H1 (cell line): ENCODE data around the gene GABRP. TPM values are rescaled to one million over a fixed set of nuclear protein-coding genes. Genes with fewer than 3 reads are reported as not detected.

Experiments
- polyA plus RNA-seq, 7 experiments: library from polyadenylated mRNA; depleted of rRNA in 3 of 7; stranded (reverse) in 5 of 7; unstranded in 2 of 7; fragments of >200 nt in 5 of 7; fragments of 200-250 nt in 2 of 7; gene quantifications; 1 replicate in 5 of 7; 2 replicates in 1 of 7; 4 replicates in 1 of 7; pipeline versions ENCODE4 v1.2.1 to v1.2.3, GENCODE V29; 2011 to 2013; ENCODE audit warnings: missing spikeins in 2 of 7, mixed read lengths in 2 of 7
- total RNA-seq: library from RNA; stranded (reverse); fragmentation: NEBNext Ultra II Directional; extraction: Animal tissue kit (Norgen Biotek cat#: 25700); gene quantifications from 2 replicates; pipeline ENCODE4 v1.2.1, GENCODE V29; 2021

The GABRP gene
- total and polyA plus RNA-seq, 2 of the 8 experiments (the other 6 are each of a cell fraction or from before 2014, with no cell fraction given): 3.7 to 4.0 TPM

Other genes starting within 250 kb of the GABRP start
- 16.2 and 21.3 TPM in 2 replicates for gene RANBP17, start 78.3 kb downstream of the GABRP start, total RNA-seq
- 6.8 and 8.6 TPM in 2 replicates for gene RANBP17, start 78.3 kb downstream of the GABRP start, polyA plus RNA-seq (2011; rRNA removed)